K562 (cell line): ENCODE results near the gene MGAT4D. TPM values are rescaled to one million over a fixed set of nuclear protein-coding genes. Genes with fewer than 3 reads are reported as not detected.

Experiments
- ATAC-seq: fragments of 200-7000 bp; cut with Tn5 transposase; 3 replicates; pipeline ENCODE4 v1.9.1; 2020; ENCODE audit warnings: moderate library complexity
- BruUV-seq: library from RNA; stranded (reverse); fragments of 400-500 nt; replicated peaks from 2 replicates; lab custom pipeline; 2021; lab: Mats Ljungman, UMichigan
- CTCF ChIA-PET: fragments of 300-600 bp; formaldehyde crosslinking; extraction: SDS; loops from one replicate; lab custom pipeline; 2021; ENCODE audit warnings: low intra/inter-chr PET ratio; lab: Yijun Ruan, JAX
- POLR2A ChIA-PET: fragments of 300-600, 350-650 bp; sonication (Branson Sonifier 250); formaldehyde crosslinking; extraction: SDS; loops from one replicate; lab custom pipeline; 2021; ENCODE audit warnings: antibody characterized with exemption, inconsistent platforms; lab: Yijun Ruan, JAX
- DNase-seq, 4 experiments: peaks; one replicate each; pipeline versions ENCODE4 v3.0.0 to v3.0.0-alpha.2; 2011 to 2018; ENCODE audit warnings: low spot score in 3 of 4, mixed read lengths in 3 of 4; ENCODE audit errors: extremely low read depth in 1 of 4
- FAIRE-seq: peaks from 2 replicates; lab custom pipeline; 2011; peaks lifted over from hg19 to GRCh38; lab: Jason Lieb, UNC
- H2AFZ ChIP-seq: 2 replicates; pipeline ENCODE4 v1.6.0; 2011; ENCODE audit warnings: low read depth, low read length, control low read depth, inconsistent platforms
- H3K27ac ChIP-seq: fragments of 200-600 bp; 3 replicates; pipeline ENCODE4 v1.8.0; 2011; ENCODE audit warnings: low read depth, mild to moderate bottlenecking, control low read depth, inconsistent platforms, low read length, moderate library complexity, mixed read lengths; ENCODE audit errors: extremely low read depth
- H3K27me3 ChIP-seq, 2 experiments: fragments of 300-600 bp in 1 of 2; 2 replicates in 1 of 2; 3 replicates in 1 of 2; pipeline versions ENCODE4 v1.6.0 to v1.8.0; 2011; ENCODE audit warnings: inconsistent platforms in 2 of 2, low read length in 2 of 2, mild to moderate bottlenecking in 1 of 2, mixed read lengths in 1 of 2, moderate library complexity in 1 of 2; ENCODE audit not compliant: control insufficient read depth in 2 of 2, insufficient read depth in 2 of 2
- H3K36me3 ChIP-seq: fragments of 300-600 bp; 3 replicates; pipeline ENCODE4 v1.8.0; 2011; ENCODE audit warnings: mild to moderate bottlenecking, low read length, inconsistent platforms; ENCODE audit not compliant: control insufficient read depth, insufficient read depth
- H3K4me1 ChIP-seq, 2 experiments: fragments of 200-600 bp in 1 of 2; replicated peaks in 1 of 2; 2 replicates in 1 of 2; 3 replicates in 1 of 2; pipeline versions ENCODE4 v1.5.1 to v1.8.0; 2011; ENCODE audit warnings: inconsistent platforms in 2 of 2, low read length in 2 of 2, mild to moderate bottlenecking in 1 of 2, mixed read lengths in 1 of 2, moderate library complexity in 1 of 2; ENCODE audit not compliant: control insufficient read depth in 2 of 2, insufficient read depth in 2 of 2
- H3K4me2 ChIP-seq: 2 replicates; pipeline ENCODE4 v1.6.1; 2011; ENCODE audit warnings: low read length, control low read depth, inconsistent platforms, mixed read lengths; ENCODE audit not compliant: insufficient read depth
- H3K4me3 ChIP-seq: fragments of 200-600 bp; sonication (generic), shearing (Covaris generic); 2 replicates; pipeline ENCODE4 v1.5.1; 2016; ENCODE audit warnings: control low read depth, inconsistent platforms
- H3K79me2 ChIP-seq: fragments of 200-600 bp; 3 replicates; pipeline ENCODE4 v1.8.0; 2011; ENCODE audit warnings: low read length, inconsistent platforms; ENCODE audit not compliant: control insufficient read depth, insufficient read depth
- H3K9ac ChIP-seq, 2 experiments: 2 replicates each; pipeline versions ENCODE4 v1.6.0 to v1.6.1; 2011; ENCODE audit warnings: low read depth in 2 of 2, low read length in 2 of 2, control low read depth in 1 of 2, inconsistent platforms in 1 of 2, mild to moderate bottlenecking in 1 of 2, mixed read lengths in 1 of 2; ENCODE audit not compliant: insufficient read depth in 1 of 2
- H3K9me1 ChIP-seq: one replicate; pipeline ENCODE4 v1.6.0; 2011; ENCODE audit warnings: inconsistent platforms, mild to moderate bottlenecking, low read length, moderate library complexity; ENCODE audit not compliant: control insufficient read depth, insufficient read depth
- H3K9me3 ChIP-seq: replicated peaks from 2 replicates; pipeline ENCODE4 v1.5.1; 2011; ENCODE audit warnings: low read depth, low read length, inconsistent platforms; ENCODE audit not compliant: control insufficient read depth, insufficient read depth
- H4K20me1 ChIP-seq: replicated peaks from 2 replicates; pipeline ENCODE4 v1.6.1; 2011; ENCODE audit warnings: low read length, inconsistent platforms, mixed read lengths; ENCODE audit not compliant: control insufficient read depth, insufficient read depth
- CCNT2 ChIP-seq: IDR thresholded peaks from 2 replicates; pipeline ENCODE4 v1.6.1; 2011; ENCODE audit warnings: borderline replicate concordance, low read depth, mild to moderate bottlenecking, moderate library complexity, mixed read lengths, low read length; ENCODE audit not compliant: insufficient read length; ENCODE audit errors: extremely low read depth
- CEBPB ChIP-seq: fragments of 450-650 bp; IDR thresholded peaks from 2 replicates; pipeline ENCODE4 v1.6.1; 2016; ENCODE audit warnings: missing genetic modification characterization, missing compliant biosample characterization
- CEBPG ChIP-seq, 3 experiments: fragments of 200-800 bp in 1 of 3; sonication (Bioruptor generic) in 1 of 3; sonication (generic) in 1 of 3; formaldehyde crosslinking in 1 of 3; IDR thresholded peaks in 2 of 3; conservative IDR thresholded peaks in 1 of 3; 2 replicates each; pipeline versions ENCODE4 v1.6.1 to v1.8.0; 2016 to 2022; ENCODE audit warnings: missing compliant biosample characterization in 2 of 3, missing genetic modification characterization in 2 of 3, mild to moderate bottlenecking in 1 of 3, missing genetic modification reagents in 1 of 3
- HDAC3 ChIP-seq: fragments of 450-650 bp; IDR thresholded peaks from 2 replicates; pipeline ENCODE4 v1.6.1; 2018; ENCODE audit warnings: borderline replicate concordance, mild to moderate bottlenecking, moderate library complexity; ENCODE audit not compliant: partially characterized antibody
- HNRNPH1 ChIP-seq: fragments of 200-400 bp; formaldehyde crosslinking; optimal IDR thresholded peaks from 2 replicates; pipeline ENCODE3; 2017; ENCODE audit warnings: low read depth, mild to moderate bottlenecking, low read length, moderate library complexity
- ILK ChIP-seq: fragments of 450-650 bp; IDR thresholded peaks from 2 replicates; pipeline ENCODE4 v1.6.1; 2016; ENCODE audit warnings: missing genetic modification characterization, low read depth, mild to moderate bottlenecking, missing compliant biosample characterization, moderate library complexity, borderline replicate concordance
- KDM2B ChIP-seq: fragments of 250-450 bp; sonication (Bioruptor Pico); IDR thresholded peaks from 2 replicates; pipeline ENCODE4 v1.8.0; 2021; ENCODE audit warnings: mild to moderate bottlenecking, moderate library complexity
- KDM5B ChIP-seq: fragments of 200-600 bp; sonication (generic); IDR thresholded peaks from 2 replicates; pipeline ENCODE4 v1.6.1; 2012; ENCODE audit warnings: low read depth, mild to moderate bottlenecking, moderate library complexity, low read length, control low read depth, inconsistent platforms; ENCODE audit not compliant: insufficient replicate concordance
- MECOM ChIP-seq: fragments of 250-450 bp; sonication (Bioruptor Pico); IDR thresholded peaks from 2 replicates; pipeline ENCODE4 v1.8.0; 2022; ENCODE audit warnings: inconsistent platforms
- NCOA1 ChIP-seq: fragments of 450-650 bp; IDR thresholded peaks from 2 replicates; pipeline ENCODE4 v1.6.1; 2016; ENCODE audit warnings: low read depth
- NFE2 ChIP-seq: IDR thresholded peaks from 2 replicates; pipeline ENCODE4 v1.6.1; 2014; ENCODE audit warnings: antibody characterized with exemption, low read depth
- RFX1 ChIP-seq: fragments of 450-650 bp; IDR thresholded peaks from 2 replicates; pipeline ENCODE4 v1.6.1; 2016; ENCODE audit warnings: mild to moderate bottlenecking, moderate library complexity
- SMC3 ChIP-seq: conservative IDR thresholded peaks from 2 replicates; pipeline ENCODE4 v1.6.1; 2011; ENCODE audit warnings: low read depth, low read length, improper control_type of control experiment; ENCODE audit not compliant: insufficient read depth
- STAT5B ChIP-seq: fragments of 250-450 bp; sonication (Bioruptor Pico); IDR thresholded peaks from 2 replicates; pipeline ENCODE4 v1.8.0; 2021; ENCODE audit warnings: mild to moderate bottlenecking, inconsistent platforms
- TAF7 ChIP-seq: fragments of 450-650 bp; IDR thresholded peaks from 2 replicates; pipeline ENCODE4 v1.6.1; 2016; ENCODE audit warnings: missing genetic modification characterization, missing compliant biosample characterization
- TRIM24 ChIP-seq, 2 experiments: fragments of 450-650 bp; IDR thresholded peaks; 2 replicates each; pipeline ENCODE4 v1.6.1; 2016
- WGBS: fragments of 100-300 bp; shearing (Covaris generic); methylation state at CpG from one replicate; pipeline ENCODE4 v1.1.6; 2016; ENCODE audit warnings: low coverage, mixed read lengths; ENCODE audit not compliant: insufficient coverage; ENCODE audit errors: missing lambda C conversion rate; 5-methylcytosine and 5-hydroxymethylcytosine counted together
- in situ Hi-C: fragments of 300-500 bp; cut with MboI; formaldehyde crosslinking; loops from 4 replicates; pipeline ENCODE4 v1.15.0; 2018; ENCODE audit warnings: inconsistent platforms, mixed read lengths
- intact Hi-C: fragments of 100-400 bp; cut with micrococcal nuclease; formaldehyde crosslinking; loops from 2 replicates; pipeline ENCODE4 v1.14.2; 2022
- polyA plus RNA-seq, 8 experiments: library from polyadenylated mRNA; depleted of rRNA in 4 of 8; stranded (reverse) in 5 of 8; unstranded in 3 of 8; fragments of >200 nt; fragmentation: Nextera tagmentation in 2 of 8; fragmentation: Illumina TruSeq in 1 of 8; extraction: Ambion mirVana in 2 of 8; extraction: Trizol in 1 of 8; gene quantifications; 2 replicates each; pipeline versions ENCODE4 v1.2.1 to v1.2.3, GENCODE V29; 2011 to 2014; ENCODE audit warnings: inconsistent platforms in 1 of 8, missing spikeins in 1 of 8
- total RNA-seq, 7 experiments: library from RNA; depleted of rRNA in 6 of 7; stranded (reverse); fragments of >200 nt in 6 of 7; fragmentation: Illumina TruSeq in 2 of 7; extraction: Trizol in 2 of 7; gene quantifications; 2 replicates each; pipeline versions ENCODE4 v1.2.1 to v1.2.3, GENCODE V29; 2011 to 2021; ENCODE audit warnings: low replicate concordance in 1 of 7

The MGAT4D gene
- total and polyA plus RNA-seq, 9 of the 15 experiments (the other 6 are each of a cell fraction or from before 2014, with no cell fraction given): not detected

DNA sequence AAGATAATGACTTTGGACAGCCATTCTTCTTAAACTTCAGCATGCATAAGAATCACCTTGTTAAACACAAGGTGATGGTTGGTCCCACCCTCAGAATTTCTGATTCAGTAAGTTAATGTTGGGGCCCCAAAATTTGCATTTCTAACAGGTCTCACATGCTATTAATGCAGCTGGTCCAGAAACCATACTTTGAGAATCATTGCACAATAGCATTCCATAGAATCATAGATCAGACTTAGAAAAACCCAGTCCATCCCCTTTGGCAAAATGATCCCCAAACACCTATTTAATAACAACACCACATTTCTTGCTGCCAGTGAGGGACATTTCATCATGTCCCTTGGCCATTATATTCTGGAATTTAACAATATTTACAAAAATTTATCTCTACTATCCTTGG lies 6.2 kb upstream of the MGAT4D start:
- ChIA-PET CTCF (no interaction called here), POLR2A (no interaction called here)
- Histone ChIP-seq H3K4me3 (no peak overlapping the region), H3K9me1 (no peaks in the 10 kb centered on the region), H3K27ac (no peak overlapping the region), H4K20me1 (no peaks in the 10 kb centered on the region), H2AFZ (no peak overlapping the region), H3K36me3 (no peaks in the 10 kb centered on the region), H3K4me2 (no peak overlapping the region), H3K79me2 (no peaks in the 10 kb centered on the region), H3K9ac (no peak overlapping the region), H3K27me3 (peaks cover 5 to 19% of the 10 kb centered on the region in 2 experiments; a peak in 3 of 5 replicates), H3K9me3 (no peaks in the 10 kb centered on the region), H3K4me1 (no peaks in the 10 kb centered on the region; a peak in 1 of 5 replicates)
- no peak for ATAC-seq
- in situ Hi-C loops: no loop called here
- BruUV-seq: no TSS peak
- TF ChIP-seq CEBPB (peak; percentile 35; the same call in 1 of the 2 replicates), CEBPG (CRISPR knock-in tag; IDR thresholded peaks at IDR 0.05) (no peak), CEBPG (tag; conservative IDR thresholded peaks at IDR 0.05 in 1 of 2, IDR thresholded peaks at IDR 0.05 in 1 of 2) (peak in 1 of 2 experiments; percentile 47; a peak in 1 of 4 replicates), HDAC3 (no peak)
- FAIRE-seq: no peak
- intact Hi-C loops: no loop called here
- no peak for DNase-seq

DNA sequence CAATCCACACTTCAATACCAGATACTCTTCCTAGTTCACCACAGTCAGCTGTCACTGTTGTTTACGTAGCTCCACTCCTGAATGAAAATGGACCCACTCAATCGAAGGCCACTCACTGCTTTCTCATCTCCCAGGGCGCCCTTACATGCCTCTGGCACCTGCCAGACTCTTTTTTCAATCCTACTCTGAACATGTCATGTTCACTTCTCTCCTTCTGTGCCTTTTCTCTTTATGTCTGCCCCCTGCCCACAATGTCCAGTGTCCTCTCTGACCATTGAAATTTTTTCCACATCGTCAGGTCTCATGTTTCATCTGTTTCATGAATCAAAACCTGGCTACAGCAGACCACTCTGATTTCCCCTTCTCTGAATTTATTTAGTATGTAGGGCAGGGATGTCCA lies 1.3 kb upstream of the MGAT4D start:
- peaks cover 20 to 28% of the 10 kb centered on the region in 2 experiments; a peak in 4 of 5 replicates for H3K27me3 ChIP-seq
- intact Hi-C loops: loop anchor here (5.0 kb wide), 1 partner anchor 127 kb away; the partner anchor contains the start of gene SCOC
- in situ Hi-C loops: no loop called here
- FAIRE-seq: no peak
- no peaks in the 10 kb centered on the region for H3K36me3 ChIP-seq
- ChIA-PET CTCF (no interaction called here), POLR2A (interaction anchor here (0.6 kb wide), 1 partner anchor 136 kb away, joined by 3 read pairs; no protein-coding TSS in a partner anchor)
- BruUV-seq: no TSS peak
- H3K4me3 ChIP-seq: no peak overlapping the region
- ATAC-seq: no peak
- DNase-seq: no peak
- 1% methylated on average over 4 of the region's 4 CpGs for WGBS
- H3K9me3 ChIP-seq: no peaks in the 10 kb centered on the region
- H2AFZ ChIP-seq: no peak overlapping the region
- TF ChIP-seq NCOA1 (no peak), MECOM (no peak), TAF7 (tag) (no peak), NFE2 (no peak), KDM2B (no peak), STAT5B (CRISPR knock-in tag) (no peak), KDM5B (no peak), TRIM24 (IDR thresholded peaks at IDR 0.05) (no peak), CCNT2 (no peak), ILK (tag) (no peak), SMC3 (no peak), RFX1 (no peak), HNRNPH1 (no peak)
- H3K79me2 ChIP-seq: no peaks in the 10 kb centered on the region
- H3K4me1 ChIP-seq: peaks cover 0 to 8% of the 10 kb centered on the region in 2 experiments; a peak in 1 of 5 replicates
- no peaks in the 10 kb centered on the region for H4K20me1 ChIP-seq
- no peak overlapping the region for H3K4me2 ChIP-seq
- H3K9me1 ChIP-seq: no peaks in the 10 kb centered on the region
- no peak overlapping the region for H3K27ac ChIP-seq
- H3K9ac ChIP-seq: no peak overlapping the region
